Fibroblast of skin of right quadriceps (primary cell): ENCODE measurements around the gene DGLUCY.
A peak's percentile ranks its signal among the peaks of the same experiment; 100 is the strongest.
"Not testable (repeated sequence)": the region's sequence is repeated elsewhere in the genome, so short reads cannot be mapped to it uniquely, and the experiment has no call there.

ENCODE experiments used
- DNase-seq: peaks from one replicate; pipeline ENCODE4 v3.0.0-alpha.2; 2013

The DGLUCY gene

GRCh38 chr14:91140672-91141071 lies 26.8 kb downstream of the DGLUCY start:
- no peak for DNase-seq

GRCh38 chr14:91142214-91142668 lies 28.4 kb downstream of the DGLUCY start:
- no peak for DNase-seq

GRCh38 chr14:91143862-91144261 lies 30.0 kb downstream of the DGLUCY start:
- DNase-seq = no peak

- peak; percentile 68 for DNase-seq
Observed at GRCh38 chr14:91144425-91145145, 30.7 kb downstream of the DGLUCY start.

GRCh38 chr14:91145391-91146160 lies 31.7 kb downstream of the DGLUCY start:
- no peak for DNase-seq

- no peak for DNase-seq
Observed at GRCh38 chr14:91146661-91147060, 32.8 kb downstream of the DGLUCY start.

GRCh38 chr14:91149462-91149861 lies 35.6 kb downstream of the DGLUCY start:
- DNase-seq = peak; percentile 97

- no peak for DNase-seq
Observed at GRCh38 chr14:91152499-91152898, 38.6 kb downstream of the DGLUCY start.

GRCh38 chr14:91153360-91153759 lies 39.5 kb downstream of the DGLUCY start:
- no peak for DNase-seq

DNA sequence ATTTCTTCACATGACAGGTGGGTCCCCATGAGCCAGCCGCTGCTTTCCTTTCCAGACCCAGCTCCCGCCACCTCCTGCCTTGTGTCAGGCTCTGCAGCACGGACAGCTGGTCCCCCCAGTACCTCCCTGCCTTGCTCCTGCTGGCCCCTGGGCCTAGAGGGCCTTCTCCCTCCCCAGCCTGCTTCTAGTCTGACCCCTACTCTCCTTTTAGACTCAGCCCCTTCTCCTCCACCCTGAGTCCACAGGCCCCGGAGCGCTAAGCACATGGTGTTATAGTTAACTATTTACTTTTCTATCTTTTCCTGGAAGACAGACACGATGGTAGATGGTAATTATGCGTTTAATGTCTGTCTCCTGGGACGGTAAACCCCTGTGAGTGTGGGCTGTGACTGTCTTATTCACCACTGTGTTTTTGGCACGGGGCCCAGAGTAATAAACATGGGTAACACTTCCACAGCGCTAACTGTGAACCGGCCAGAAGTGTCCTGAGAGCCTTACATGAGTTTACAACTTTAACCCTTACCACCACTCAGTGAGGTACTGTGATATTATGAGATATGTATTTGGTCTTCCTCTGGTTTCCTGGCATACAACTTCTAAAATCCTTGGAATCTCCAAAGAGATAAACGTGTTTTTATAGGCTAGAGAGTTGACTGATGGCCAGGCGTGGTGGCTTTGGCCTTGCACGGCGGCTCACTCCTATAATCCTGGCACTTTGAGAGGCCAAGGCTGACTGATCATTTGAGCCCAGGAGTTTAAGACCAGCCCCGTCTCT lies 41.2 kb downstream of the DGLUCY start:
- DNase-seq = peak; percentile 86

DNA sequence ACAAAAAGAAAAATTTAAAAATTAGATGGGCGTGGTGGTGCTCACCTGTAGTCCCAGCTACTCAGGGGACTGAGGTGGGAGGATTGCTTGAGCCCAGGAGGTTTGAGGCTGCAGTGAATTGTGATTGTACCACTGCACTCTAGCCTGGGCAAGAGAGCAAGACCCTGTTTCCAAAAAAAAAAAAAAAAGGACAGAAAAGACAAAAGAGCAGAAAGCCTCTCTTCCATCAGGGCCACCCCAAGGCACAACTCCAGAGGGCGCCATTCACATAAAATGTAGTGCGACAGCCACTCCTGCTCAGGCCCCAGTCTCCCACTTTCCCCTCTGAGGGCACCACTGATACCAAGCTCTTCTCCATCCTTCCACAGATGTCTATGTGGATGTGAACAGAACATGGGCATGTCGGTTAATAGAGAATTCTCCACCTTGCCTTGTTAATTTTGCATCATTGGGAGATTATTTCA lies 41.8 kb downstream of the DGLUCY start:
- no peak for DNase-seq

GRCh38 chr14:91156142-91156666 lies 42.3 kb downstream of the DGLUCY start:
- DNase-seq = not testable (repeated sequence)

GRCh38 chr14:91156877-91157276 lies 43.0 kb downstream of the DGLUCY start:
- DNase-seq = not testable (repeated sequence)

GRCh38 chr14:91158091-91158790 lies 44.4 kb downstream of the DGLUCY start:
- DNase-seq = no peak

- DNase-seq = no peak
Observed at GRCh38 chr14:91159182-91159581, 45.3 kb downstream of the DGLUCY start.

DNA sequence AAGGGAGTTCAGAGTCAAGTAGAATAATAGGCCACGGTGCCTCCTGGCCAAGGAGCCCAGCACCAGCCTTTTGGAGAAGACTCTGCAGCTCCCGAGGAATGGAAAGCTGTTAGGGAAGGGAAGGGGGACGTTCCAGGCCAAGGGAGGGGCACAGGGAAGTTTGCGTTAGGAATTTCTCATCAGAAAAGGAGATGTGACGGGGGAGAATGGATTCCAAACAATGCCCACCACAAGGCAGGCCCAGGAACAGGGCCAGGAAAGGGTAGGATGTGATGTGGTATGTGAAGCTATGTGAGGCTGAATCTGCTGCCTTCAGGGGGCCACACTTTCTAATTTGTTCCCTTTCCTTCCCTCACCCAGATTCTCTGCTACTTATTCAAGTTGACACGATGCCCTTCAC lies 46.0 kb downstream of the DGLUCY start:
- peak; percentile 28 for DNase-seq

GRCh38 chr14:91163316-91163715 lies 49.4 kb downstream of the DGLUCY start:
- DNase-seq = no peak

DNA sequence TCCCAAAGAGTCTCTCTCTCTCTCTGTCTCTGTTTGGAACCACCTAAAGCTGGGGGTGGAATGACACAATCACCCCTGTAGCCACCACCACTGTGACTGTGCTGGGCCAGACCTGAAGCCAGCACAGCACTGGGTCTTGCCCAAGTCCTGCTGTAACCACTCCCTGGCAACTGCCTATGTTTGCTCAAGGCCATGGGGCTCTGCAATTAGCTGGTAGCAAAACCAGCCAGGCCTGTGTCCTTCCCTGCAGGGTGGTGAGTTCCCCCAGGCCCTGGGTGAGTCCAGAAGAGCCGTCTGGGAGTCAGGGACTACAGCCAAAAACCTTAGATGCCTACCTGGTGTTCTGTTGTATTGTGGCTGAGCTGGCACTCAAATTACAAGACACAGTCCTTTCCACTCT lies 50.8 kb downstream of the DGLUCY start:
- DNase-seq = no peak

DNA sequence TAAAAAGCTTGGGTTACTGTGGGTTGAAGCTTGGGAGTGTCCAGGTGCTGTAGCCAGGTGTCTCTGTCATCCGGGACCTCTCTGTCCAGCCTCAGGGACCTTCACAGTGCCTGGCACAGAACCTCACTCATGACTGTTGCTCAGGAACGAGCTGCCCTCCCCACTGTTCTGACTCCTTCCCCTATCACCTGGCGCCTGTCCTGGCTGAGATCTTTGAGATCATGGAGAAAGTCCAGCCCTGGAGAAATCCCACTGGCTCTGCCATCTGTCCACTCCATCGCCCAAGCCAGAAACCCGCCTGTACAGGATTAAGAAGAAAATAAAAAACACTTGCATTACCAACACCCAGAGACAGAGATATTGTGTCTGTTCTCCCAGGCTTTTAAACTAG lies 53.5 kb downstream of the DGLUCY start:
- DNase-seq = no peak

DNA sequence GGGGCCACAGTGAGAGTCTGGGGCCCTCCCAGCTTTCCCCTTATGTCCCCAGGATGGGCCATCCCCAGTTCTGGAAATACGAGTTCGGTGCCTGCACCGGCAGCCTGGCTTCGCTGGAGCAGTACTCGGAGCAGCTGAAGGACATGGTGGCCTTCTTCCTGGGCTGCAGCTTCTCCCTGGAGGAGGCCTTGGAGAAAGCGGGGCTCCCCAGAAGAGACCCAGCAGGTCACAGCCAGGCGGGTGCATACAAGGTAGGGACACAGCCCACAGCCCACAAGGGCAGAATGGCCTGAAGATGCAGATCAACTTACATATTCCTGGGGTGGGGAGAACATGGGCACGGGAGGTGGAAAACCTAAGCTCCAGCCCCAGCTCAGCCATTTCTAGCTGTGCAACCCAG lies 56.1 kb downstream of the DGLUCY start:
- DNase-seq = no peak

DNA sequence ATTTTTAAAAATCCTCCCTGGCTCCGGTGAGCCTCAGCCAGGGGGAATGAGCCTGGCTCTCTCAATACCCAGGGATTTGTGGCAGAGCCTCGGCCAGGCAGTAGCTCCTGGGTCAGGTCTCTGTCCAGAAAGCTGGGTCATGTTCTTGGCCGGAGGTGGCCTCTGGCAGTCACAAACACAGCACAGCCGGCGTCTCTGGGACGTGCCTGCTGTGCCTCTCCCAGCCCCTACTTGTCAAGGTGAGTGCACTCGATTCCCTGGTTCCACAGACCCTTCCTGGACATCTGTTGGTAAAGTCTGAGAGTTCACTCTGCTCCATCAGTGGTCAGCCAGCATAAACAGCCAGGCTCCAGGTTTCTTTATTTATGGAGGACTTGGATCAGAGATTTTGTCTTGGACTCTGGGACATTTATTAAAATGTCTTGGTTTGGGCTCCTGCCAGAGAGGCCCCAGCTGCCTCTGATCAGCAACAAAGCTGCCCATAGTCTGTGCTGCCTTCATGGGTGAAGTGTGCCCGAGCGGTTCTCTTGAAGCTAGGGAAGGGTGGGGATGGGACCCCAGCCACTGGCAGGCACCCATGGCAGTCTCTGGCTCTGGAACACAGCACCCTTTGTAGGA lies 56.7 kb downstream of the DGLUCY start:
- no peak for DNase-seq

- DNase-seq = no peak
Observed at GRCh38 chr14:91171291-91171690, 57.4 kb downstream of the DGLUCY start.
